ENCODE measurements around the gene MAP2K3.

DNA sequence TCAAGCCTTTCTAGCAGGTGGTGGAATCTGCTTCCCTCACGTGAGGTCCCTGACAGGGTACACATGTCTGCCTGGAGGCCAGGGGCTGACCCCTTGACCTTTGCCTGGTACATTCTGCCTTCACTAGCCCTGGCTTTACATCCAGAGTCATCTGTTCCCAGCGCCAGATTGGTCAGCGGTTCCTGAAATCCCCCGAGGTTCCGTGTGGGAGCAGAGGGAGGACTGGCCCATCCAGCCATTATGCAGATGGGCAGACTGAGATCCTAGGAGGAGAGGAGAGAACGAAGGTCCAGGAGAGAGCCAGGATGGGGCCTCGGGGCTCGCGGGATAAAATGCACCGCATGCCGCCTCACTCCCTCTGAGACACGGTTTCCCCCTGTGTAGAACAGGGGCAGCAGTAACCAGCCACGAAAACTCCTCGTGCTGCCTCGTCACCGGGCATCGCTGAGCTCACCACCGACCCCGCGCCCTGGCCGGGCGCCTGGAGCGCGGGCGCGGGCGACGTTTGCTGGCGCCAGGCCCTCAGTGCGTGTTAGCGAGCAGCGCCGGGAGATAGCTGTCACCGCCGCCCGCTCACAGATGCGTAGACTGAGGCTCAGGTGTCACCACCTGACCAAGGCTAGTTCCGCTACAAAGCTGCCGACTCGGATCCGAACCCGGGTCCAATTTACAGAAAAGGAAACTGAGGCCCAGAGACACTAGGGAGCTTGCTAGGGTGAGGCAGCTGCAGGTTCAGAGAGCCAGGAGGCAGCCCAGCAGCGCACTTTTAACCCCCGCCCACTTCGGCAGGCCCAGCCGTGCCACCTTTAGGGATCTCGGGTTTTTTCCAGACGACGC lies 811 bp upstream of the MAP2K3 start:
- no peak for TF ChIP-seq PATZ1 (CRISPR knock-in tag; IDR thresholded peaks at IDR 0.05; ENCODE audit: borderline replicate concordance)
- TF ChIP-seq GLIS3 (CRISPR knock-in tag; IDR thresholded peaks at IDR 0.05) = no peak
- no peak for TF ChIP-seq ZFP30 (CRISPR knock-in tag; IDR thresholded peaks at IDR 0.05)
- no peak for TF ChIP-seq ESRRG (CRISPR knock-in tag; IDR thresholded peaks at IDR 0.05)
- no peak for TF ChIP-seq PPARA (CRISPR knock-in tag; IDR thresholded peaks at IDR 0.05; ENCODE audit: borderline replicate concordance)
- no peak for TF ChIP-seq TOX (CRISPR knock-in tag; IDR thresholded peaks at IDR 0.05; ENCODE audit: borderline replicate concordance)
- TF ChIP-seq SNAI2 (CRISPR knock-in tag; IDR thresholded peaks at IDR 0.05) = no peak
- no peak for TF ChIP-seq BACH2 (CRISPR knock-in tag; IDR thresholded peaks at IDR 0.05; ENCODE audit: borderline replicate concordance)
- TF ChIP-seq ZFP3 (CRISPR knock-in tag; IDR thresholded peaks at IDR 0.05) = no peak
- no peak for TF ChIP-seq RARB (CRISPR knock-in tag; IDR thresholded peaks at IDR 0.05)
- no peak for TF ChIP-seq ZC3H10 (CRISPR knock-in tag; IDR thresholded peaks at IDR 0.05)
